GM12872 (cell line): ENCODE results near the gene ABHD11.

Source experiments
- CTCF ChIP-seq: IDR thresholded peaks from 3 replicates; pipeline ENCODE4 v1.5.1; 2011; ENCODE audit warnings: low read depth, mild to moderate bottlenecking, low read length, moderate library complexity; ENCODE audit not compliant: insufficient read depth

ABHD11 gene

GRCh38 chr7:73717025-73717807 lies 21.4 kb downstream of the ABHD11 start:
- TF ChIP-seq CTCF = no peak

GRCh38 chr7:73716318-73716890 lies 22.2 kb downstream of the ABHD11 start:
- no peak for TF ChIP-seq CTCF

GRCh38 chr7:73715648-73716317 lies 22.8 kb downstream of the ABHD11 start:
- TF ChIP-seq CTCF = no peak

- no peak for TF ChIP-seq CTCF
Measured at GRCh38 chr7:73712773-73713172, 25.8 kb downstream of the ABHD11 start.

- no peak for TF ChIP-seq CTCF
Measured at GRCh38 chr7:73708961-73709549, 29.5 kb downstream of the ABHD11 start.

- TF ChIP-seq CTCF = no peak
Measured at GRCh38 chr7:73707045-73707631, 31.5 kb downstream of the ABHD11 start.
